Inflammatory macrophage treated with lipopolysaccharide for 1 hour (primary cell): Measurements from ENCODE around the gene RASA4.
"Not testable (repeated sequence)": the region's sequence is repeated elsewhere in the genome, so short reads cannot be mapped to it uniquely, and the experiment has no call there.

ENCODE experiments used
- DNase-seq, 2 donors: peaks; one replicate each; pipeline ENCODE4 v3.0.0-alpha.2; 2020 to 2022

Gene RASA4

DNA sequence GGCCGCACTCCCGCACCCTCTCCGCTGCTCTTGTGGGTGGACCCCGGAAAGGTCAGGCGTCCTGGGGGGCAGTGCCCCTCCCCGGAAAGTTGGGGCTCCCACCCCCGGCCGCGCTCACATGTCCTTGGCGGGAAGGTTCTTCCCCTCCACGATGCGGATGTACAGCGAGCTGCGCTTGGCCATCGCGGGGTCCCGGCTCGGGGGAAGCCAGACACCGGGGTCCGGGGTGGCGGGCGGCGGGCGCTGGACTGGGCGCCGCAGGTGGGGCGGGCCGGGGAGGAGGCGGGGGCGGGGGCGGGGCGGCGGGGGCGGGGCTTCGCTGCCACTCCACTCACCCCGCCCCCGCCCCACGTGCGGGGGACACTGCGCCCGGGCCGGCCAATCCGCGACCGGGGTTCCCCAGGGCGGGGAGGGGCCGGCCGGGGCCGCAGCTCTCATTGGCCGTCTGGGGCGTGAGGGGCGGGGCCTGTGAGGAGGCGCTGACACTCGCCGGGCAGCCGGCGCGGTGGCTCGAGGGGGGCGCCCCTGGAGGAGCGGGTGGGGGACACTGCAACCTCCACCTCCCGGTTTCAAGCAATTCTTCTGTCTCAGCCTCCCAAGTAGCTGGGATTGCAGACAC is at the start of gene RASA4:
RASA4 (minus strand) TSS at position 250 of the 619 bp plus-strand sequence; CDS start at position 183, 67 bp downstream.
- DNase-seq, result peak; percentile 0

DNA sequence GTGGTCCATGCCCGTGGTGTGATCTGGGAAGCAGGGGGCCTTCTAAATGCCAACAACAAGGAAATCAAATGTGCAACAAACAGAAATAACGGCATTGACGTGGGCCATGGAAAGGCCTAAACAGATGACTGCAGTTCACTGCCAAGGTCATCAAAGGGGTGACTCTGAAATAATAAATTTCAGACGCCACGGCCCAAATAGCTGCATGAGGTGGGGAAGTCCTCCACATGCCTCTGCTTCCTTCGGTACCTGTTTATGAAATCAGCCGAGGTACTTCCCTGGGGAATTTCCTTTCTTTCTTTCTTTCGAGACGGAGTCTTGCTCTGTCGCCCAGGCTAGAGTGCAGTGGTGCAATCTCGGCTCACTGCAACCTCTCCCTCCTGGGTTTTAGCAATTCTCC is 48.2 kb upstream of the RASA4 start:
- DNase-seq, result not testable (repeated sequence)

DNA sequence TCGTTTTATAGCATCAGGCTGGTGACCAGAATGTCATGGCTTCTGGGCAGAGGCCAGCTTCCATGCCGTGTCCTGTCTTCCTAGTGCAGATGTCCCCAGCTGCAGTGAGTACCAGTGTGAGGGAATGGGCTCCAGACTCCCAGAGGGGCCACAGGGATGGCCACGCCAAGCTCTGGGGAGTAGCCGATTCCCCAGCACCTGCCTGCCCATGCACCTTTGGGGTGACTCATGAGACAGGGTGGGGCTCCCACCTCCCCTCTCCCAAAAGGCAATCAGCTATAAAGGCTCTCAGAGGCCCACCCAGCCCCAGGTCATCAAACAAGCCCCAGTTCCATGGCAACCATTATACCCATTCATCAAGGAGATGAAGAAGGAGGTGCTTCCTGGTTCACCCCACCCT is 33.4 kb upstream of the RASA4 start, which contains the start of gene SPDYE2B:
SPDYE2B (plus strand) TSS at position 396 of the 400 bp plus-strand sequence. CDS start 2,030 bp downstream, outside the sequence.
- DNase-seq, result not testable (repeated sequence)

DNA sequence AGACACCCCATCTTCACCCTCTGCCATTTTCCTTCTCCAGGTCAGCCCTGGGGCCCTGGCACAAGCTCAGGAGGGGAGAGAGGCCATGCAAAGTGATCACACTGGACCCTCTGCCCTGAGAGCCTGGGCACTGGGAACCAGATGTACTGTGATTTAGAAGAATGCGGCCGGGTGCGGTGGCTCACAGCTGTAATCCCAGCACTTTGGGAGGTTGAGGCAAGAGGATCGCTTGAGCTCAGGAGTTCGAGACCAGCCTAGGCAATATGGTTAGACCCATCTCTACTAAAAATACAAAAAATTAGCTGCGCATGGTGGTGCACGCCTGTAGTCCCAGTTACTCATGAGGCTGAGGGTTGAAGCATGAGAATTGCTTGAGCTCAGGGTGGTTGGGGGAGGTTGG is 31.3 kb upstream of the RASA4 start:
- not testable (repeated sequence) for DNase-seq

DNA sequence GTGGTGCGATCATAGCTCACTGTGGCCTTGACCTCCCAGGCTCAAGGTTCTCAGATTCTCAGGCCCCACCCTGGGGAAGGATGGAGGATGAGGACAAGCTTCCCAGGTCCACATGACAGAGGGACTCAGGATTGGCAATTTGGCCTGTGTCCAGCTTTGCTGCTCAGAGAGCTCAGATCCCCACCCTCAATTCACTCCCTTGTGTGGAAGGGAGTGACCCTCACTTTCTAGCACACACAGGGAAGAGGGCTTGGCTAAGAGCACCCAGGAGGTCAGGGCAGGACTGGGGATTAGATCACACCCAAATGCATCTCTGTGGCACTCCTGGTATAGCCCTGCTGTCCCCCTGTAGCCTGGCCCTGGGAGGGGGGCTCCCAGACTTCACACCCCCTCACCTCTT is 26.8 kb upstream of the RASA4 start:
- DNase-seq, result not testable (repeated sequence)

DNA sequence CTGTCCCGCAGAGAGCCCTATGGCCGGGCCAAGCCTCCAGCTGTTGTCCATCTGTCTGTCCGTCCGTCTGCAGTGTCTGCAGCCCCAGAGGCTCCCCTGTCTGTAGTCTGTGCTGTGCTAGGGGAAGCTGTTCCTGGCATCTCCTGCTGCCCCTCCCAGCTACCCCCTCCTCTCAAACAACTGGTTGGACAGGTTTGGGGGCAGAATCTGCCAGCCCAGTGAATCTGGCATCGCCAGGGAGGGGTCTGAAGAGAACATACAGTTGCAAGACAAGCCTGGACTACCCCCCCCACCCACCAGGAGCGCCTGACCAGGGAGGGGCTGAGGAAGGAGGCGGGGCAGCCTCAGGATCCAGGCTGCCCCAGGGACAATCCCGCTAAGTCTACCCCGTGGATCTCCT is 26.1 kb upstream of the RASA4 start, which contains the start of gene UPK3BL1:
UPK3BL1 (minus strand) TSS at position 101 of the 400 bp plus-strand sequence; CDS start at position 51, 50 bp downstream.
- DNase-seq, result not testable (repeated sequence)

DNA sequence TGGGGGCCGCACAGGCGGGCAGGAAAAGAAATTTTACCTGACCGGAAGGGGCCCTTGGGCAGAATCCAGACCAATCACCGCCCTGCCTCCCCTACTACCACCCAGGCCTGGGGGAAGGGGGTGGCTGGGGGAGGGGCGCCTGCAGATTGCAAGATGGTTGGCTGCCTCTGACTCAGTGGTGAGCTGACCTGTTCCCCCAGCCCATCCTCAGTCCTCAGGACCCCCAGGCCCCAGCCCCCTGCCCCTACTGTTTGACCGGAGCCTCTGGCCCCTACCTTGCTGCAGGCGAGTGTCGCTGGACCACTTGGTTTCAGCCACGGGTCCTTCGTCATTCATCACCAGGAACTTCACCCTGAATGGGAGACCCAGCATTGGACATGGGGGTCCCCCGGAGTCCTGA is 22.3 kb upstream of the RASA4 start:
- DNase-seq, result not testable (repeated sequence)

DNA sequence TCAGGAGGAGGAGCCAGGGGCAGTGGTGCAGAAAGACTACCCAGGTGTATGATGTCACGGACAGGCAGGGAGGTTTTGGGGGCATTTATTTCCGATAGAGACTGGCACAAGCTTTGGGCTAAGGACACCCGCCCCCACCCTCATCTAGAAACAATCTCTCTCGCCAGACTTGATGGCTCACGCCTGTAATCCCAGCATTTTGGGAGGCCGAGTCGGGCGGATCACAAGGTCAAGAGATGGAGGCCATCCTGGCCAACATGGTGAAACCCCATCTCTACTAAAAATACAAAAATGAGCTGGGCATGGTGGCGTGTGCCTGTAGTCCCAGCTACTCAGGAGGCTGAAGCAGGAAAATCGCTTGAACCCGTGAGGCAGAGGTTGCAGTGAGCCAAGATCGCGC is 20.4 kb upstream of the RASA4 start:
- not testable (repeated sequence) for DNase-seq

DNA sequence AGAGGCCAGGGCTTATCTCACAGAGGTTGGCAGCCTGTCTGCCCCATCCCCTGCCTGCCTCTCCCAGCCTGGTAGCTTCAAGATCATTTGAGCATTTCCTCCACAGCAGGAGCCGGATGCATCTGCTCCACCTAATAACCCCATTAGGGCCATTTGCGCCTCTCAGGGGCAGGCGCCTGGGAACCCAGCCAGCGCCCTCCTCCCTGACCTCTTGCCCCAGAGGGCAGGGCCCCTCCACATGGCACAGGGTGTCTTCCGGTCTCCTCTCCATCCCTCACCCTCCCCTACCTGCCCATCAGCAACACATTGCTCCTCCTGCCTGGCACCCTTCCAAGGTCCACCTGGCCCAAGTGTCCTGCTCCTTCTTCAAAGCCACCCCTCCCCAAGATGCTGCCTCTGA is 18.8 kb upstream of the RASA4 start:
- DNase-seq, result not testable (repeated sequence)

DNA sequence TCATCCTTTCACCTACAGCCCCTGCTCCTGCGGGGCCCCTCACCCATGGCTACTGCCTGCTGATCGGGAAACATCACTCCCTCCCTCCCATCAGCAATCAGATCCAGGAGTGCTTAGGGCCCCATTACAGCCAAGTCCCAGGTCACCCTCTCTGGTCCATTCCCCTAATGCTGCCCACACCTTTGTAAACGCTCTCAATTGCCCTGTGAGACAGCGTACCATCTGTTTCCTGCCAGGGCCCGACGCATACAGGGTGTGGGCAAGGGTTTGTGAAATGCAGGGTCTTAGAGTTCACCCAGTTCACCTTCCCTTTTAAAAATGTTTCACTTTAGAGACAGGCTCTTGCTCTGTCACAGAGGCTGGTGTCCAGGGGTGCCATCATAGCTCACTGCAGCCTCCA is 17.7 kb upstream of the RASA4 start:
- not testable (repeated sequence) for DNase-seq

DNA sequence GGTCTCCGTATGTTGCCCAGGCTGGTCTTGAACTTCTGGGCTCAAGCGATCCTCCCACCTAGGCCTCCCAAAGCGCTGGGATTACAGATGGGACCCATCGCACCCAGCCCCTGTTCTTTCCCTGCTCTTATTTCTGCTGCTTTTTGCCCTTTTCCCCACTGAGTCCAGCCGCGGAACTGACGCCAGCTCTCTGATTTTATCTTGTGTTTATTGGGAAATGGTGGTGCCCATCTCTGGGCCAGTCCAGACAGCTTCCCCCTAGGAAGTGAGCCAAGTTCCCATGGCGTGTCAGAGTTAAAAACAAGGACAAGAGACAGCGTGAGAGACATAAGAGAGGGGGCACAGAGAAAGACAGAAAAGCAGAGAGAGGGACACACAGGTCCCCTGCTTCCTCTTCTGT is 14.1 kb upstream of the RASA4 start:
- DNase-seq, result not testable (repeated sequence)

DNA sequence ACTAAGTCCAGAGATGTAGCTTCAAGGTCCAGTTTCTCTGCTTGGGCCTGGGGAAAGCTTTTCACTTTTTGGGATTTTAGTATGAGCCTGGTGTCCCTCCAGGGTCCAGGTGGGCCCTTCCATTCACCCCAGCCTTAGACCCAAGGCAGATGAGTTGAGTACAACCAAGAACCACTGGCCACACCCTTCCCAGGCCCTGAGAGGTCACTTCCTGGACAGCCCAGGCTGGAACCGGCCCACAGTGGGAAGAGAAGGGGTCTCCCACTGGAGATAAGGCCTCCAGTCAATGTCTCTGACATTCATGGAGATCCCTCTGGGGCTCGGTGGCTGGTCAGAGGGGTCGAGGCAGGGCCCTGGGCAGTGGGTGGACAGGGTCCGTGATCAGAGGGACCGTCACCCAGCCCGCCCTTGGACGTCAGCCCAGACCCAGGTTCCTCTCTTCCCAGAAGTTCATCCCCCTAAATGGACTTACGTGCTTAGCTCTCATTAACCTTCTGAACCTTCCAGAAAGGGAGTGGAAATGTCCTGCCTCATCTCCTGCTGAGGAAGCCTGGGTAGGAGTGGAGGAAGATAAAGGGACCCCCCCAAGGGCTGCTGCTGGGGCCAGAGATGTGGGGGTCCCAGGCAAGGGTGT is 10.8 kb upstream of the RASA4 start:
- DNase-seq, result not testable (repeated sequence)

DNA sequence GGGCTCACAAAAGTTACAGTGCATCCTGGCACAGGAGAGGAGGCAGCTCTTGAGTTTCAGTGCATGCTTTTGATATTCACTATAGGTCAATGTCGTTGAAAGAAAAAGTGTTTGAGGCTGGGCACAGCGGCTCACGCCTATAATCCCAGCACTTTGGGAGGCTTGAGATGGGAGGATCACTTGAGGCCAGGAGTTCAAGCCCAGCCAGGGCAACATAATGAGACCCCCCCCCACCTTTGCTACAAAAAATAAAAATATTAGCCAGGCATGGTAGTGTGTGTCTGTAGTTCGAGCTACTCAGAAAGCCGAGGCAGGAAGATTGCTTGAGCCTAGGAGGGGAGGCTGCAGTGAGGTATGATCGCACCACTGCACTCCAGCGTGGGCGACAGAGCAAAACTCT is 1.6 kb upstream of the RASA4 start:
- DNase-seq, result not testable (repeated sequence)

DNA sequence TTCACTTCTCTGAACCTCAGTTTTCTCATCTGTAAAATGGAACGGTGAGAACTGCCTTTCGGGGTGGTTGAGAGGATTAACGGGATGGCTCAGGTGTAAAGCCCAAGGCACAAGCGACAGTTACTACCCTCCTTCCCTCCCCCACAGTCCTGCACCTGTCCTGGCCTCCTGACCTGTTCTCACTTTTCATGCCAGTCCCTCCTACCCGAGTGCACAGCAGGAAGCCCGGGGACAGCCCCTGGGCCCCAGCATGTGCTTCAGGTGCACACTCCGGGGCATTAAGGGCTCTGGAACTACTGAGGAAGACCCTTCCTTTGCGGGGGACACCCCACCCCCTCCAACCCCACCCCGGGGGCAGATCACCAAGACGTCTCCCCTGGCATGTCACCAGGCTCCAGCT is 626 bp downstream of the RASA4 start:
- not testable (repeated sequence) for DNase-seq

DNA sequence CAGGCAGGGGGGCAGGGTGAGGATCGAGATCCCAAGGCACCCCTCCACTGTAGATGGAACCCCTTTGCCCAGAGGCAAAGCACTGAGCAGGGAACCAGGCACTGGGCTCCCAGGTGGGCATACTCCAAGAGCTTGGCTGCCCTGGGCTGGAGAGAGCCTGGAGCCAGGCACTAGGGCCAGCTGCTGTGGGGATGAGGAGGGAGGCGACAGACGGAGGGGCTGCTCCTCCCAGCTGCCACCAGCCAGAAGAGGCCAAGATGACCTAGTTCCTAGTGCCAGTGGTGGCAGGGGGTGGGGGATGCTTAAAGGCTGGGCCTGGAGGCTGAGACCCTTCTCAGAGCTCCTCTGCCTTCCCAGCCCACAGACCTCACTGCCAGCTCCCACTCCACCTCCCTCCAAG is 1.7 kb downstream of the RASA4 start:
- DNase-seq, result not testable (repeated sequence)

DNA sequence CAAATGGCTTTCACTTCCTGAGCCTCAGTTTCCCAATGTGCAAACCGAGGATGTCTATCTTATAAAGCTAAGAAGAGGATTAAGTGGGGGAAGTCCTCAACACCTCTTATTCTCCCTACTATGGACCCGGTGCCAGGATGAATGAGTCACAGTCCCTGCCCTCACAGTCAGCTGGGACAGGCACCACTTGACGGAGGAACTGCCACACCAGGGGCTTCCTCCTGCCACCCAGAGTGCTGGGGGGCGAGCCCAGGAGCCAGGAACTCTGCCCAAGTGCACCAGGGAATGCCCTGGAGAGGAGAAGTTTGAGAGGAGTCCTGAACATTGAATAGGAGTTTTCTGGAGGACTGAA is 2.2 kb downstream of the RASA4 start:
- not testable (repeated sequence) for DNase-seq

DNA sequence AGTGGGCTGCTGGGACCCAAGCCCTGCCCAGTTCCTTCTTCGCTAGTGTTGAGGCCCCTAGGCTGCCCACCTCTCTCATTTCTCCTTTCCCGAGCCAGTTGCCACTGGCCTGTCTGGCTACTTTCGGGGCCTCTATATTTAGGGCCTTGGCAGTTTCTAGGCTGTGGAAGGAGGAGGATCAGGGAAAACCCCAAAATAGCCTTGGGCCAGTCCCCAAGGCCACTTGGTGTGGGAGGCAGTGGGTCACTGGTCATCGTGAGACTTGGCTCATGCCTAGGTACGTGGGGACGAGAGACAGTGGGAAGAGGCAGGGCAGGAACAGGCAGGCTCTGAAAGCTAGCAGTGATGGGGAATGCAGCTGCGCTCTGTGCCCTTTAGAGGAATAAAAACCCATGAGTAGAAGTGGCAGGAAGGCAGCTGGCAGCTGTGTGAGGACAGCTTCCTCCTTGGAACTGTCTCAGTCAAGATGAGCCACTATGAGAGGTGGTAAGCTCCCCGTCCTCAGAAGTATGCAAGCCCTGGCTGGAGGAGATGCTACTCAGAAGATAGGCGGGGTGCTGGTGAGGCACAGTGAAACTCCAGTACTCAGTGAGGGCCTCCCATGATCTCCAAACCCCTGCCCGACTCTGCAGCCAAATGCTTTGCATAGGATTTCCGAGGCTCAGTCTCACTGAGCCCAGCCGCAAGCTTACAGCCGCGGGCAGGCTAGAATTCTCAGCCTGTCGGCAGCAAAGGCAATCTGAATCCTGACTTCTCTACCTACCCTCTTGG is 2.8 kb downstream of the RASA4 start:
- not testable (repeated sequence) for DNase-seq

DNA sequence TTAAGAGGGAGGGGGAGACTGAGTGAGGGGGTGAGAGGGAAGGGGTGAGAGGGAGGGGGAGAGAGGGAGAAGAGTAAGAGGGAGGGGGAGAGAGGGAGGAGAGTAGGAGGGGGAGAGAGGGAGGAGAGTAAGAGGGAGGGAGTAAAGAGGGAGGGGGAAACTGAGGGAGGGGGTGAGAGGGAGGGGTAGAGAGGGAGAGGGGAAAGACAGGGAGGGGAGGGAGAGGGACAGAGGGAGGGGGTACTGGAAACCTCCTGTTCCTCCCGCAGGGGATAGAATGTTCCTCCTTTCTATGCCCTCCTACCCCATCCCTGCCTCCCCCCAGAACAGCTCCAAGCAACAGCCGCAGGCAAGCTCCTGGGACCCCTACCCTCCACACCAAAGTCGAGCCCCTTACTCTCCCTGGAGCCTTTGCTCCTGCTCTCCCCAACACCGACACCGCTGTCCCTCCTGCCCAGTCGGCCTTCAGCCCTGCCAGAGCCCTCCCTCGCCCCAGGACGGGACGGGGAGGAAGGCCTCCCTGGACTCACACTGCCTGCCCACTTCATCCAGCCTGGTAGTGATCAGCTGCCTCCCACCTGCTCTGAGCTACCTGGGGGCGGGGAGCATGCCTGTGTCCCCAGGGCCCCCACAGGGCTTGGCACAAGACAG is 4.8 kb downstream of the RASA4 start:
- peak; percentile 1 to 7 for DNase-seq

DNA sequence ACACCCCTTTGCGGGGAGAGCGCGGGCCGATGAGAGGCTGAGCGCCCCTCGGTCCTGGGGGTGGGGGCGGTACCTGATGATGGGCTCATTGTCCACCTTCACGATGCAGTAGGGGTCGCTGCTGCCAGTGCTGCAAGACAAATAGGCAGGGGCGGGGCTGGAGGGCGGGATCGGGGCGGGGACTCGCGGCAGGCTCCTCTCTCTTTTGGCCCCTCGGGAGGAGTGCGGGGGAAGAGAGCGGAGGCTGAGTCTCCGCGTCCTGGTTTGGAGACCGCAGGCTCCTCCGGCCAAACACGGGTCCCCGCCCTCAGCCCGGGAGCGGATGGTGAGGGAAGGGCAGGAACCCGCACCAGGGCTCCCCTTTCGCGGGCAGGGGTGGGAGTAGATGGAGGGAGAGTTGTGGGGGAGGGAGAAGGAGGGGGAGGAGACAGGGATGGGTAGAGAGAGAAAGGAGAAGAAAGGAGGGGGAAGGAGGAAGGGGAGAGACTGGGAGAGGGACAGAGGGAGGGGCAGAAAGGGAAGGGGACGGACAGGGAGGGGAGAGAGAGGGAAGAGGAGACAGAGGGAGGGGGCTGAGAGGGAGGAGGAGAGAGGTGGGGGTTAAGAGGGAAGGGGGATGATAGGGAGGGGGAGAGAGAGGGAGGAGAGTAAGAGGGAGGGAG is 5.4 kb downstream of the RASA4 start:
- not testable (repeated sequence) for DNase-seq

DNA sequence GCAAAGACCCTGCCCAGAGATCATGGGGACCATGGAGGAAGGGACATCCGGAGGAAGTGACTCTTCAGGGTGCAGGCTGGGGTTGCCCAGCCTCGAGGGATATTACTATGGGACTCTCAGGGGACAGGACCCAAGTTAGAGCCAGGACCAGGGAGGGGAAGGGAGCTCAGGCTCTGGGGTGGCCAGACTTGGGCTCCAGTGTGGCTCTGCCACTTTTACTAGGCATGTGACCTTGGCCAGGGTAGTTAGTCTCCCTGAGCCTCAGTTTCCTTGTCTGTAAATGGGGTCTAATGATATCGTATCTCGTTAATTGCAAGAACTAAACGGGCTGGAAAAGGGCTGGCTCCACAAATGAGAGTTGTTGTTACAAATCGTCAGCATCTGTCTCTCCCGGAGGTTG is 6.1 kb downstream of the RASA4 start:
- not testable (repeated sequence) for DNase-seq

DNA sequence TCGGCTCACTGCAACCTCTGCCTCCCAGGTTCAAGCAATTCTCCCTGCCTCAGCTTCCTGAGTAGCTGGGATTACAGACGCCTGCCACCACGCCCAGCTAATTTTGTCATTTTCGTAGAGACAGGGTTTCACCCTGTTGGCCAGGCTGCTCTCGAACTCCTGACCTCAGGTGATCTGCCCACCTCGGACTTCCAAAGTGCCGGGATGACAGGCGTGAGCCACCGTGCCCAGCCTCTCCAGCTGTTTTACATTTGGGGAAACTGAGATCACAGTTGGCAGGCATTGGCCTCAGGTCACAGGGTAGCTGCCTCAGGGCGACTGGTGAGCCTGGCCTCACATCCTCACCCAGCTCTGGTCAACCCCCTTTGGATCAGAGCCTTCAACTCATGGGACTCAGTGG is 6.8 kb downstream of the RASA4 start:
- not testable (repeated sequence) for DNase-seq

DNA sequence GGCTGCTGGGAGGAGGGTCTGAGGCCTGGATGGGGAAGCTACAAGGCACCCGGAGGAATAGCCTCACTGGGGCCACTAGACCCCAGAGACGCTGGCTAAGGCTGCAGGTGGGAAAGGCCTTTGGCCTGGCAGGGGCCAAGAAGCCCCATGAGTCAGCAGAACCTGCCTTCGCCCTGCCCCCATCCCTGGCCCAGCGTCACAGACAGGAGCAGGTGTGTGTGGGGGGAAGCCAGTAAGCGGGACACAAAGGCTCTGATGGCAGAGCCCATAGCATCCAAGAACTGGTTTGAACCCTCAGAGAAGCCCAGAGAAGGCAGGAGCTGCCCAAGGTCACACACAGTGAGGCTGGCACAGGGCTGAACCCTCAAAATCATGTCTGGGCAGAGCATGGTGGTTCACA is 9.7 kb downstream of the RASA4 start:
- not testable (repeated sequence) for DNase-seq
